GM21367 (cell line): ENCODE measurements around the gene PCGF3.

Experiments
- ATAC-seq: cut with Tn5 transposase; IDR thresholded peaks from one replicate; pipeline ENCODE4 v1.9.1; 2021; ENCODE audit not compliant: unreplicated experiment

PCGF3 gene

DNA sequence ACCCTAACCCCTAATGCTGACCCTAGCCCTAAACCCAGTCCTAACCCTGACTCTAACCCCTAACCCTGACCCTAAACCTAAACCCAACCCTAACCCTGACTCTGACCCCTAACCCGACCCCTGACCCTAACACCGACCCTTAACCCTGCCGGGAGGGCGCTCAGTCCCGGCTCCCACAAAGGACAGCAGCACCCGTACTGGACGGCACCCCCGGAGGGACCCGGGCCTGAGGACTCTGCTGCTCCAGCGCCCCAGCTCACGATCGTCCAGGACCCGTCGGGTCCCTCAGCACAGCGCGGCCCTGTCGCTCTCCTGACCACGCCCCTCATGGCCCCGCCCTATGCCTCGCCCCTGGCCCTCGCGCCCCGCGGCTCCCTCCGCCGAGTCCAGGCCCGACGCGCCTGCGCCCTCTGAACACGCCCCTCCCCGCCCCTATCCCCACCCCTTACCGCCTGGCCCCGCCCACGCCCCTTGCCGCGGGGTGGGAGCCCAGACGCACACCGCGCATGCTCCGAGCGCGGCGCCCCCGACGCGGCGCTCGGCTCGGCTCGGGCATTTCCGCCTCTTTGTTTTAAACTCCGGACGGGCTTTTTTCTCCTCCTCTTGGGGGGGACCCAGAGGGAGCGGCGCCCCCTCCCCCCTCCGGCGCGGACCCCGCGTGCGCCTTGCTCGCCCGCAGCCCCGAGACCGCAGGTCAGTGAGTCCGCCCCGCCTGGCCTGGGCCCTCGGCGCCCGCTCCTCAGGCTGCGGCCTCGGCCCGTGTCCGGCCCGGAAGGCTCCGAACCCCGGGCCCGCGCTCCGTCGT is at the start of gene PCGF3:
Gene PCGF3 (plus strand): TSS at position 555 of the 805 bp plus-strand sequence. CDS start 27,849 bp downstream, outside the sequence.
- ATAC-seq = peak; percentile 82

- no peak for ATAC-seq
These were observed 48.9 kb upstream of the PCGF3 start for GRCh38 chr4:656436-657337.

DNA sequence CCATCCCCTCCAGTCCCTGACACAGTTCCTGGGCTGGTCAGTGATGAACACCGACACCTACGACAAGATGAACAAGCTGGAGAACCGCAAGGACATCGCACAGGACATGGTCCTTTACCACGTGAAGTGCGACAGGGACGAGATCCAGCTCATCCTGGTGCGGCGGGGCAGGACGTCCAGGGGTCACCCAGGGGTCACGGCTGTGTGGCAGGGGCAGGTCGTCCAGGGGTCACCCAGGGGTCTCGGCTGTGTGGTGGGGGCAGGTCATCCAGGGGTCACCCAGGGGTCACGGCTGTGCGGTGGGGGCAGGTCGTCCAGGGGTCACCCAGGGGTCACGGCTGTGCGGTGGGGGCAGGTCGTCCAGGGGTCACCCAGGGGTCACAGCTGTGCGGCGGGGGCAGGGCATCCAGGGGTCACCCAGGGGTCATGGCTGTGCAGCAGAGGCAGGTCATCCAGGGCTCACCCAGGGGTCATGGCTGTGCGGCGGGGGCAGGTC is 48.2 kb upstream of the PCGF3 start:
- ATAC-seq = no peak

GRCh38 chr4:657834-658667 is 47.6 kb upstream of the PCGF3 start:
- no peak for ATAC-seq

DNA sequence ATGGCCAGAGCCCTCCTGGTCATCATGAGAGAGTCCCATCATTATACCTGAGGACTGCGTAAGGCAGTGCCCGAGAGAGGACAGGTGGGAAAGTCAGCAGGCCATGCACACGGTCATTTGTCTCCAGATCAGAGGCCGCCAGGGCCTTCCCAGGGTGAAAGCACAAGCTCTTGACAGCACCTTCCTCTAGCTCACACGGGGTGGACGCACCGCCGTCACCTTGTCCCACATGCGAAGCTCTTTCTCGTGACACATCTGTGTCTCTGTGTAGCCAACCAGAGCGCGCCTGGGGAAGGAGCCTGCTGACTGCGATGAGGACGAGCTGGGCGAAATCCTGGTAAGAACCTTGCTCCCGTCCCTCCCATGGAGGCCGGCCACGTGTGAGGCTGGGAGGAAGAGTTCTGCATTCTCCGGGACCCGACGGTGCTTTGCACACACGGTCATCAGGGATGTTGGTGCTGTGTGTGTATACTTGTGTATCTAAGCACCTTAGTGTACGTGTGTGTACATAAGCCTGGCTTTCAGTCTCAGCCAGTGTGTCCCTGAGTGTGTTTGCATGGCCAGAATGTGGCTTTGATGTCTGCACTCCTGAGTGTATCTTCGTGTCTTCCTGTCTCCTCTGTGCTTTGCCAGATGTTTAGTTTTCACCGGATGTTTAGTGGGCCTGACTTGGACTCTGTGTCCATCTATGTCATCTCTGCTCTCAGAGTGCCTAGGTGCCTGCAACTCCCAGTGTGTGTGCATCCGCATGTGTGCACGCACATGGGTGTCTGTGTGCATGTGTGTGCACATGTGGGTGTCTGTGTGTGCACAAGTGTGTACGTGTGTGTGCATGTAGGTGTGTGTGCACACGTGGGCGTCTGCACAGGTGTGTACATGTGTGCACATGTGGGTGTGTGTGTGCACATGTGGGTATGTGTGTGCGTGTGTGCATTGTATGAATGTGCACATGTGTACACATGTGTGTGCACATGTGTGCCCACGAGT is 46.7 kb upstream of the PCGF3 start:
- no peak for ATAC-seq

DNA sequence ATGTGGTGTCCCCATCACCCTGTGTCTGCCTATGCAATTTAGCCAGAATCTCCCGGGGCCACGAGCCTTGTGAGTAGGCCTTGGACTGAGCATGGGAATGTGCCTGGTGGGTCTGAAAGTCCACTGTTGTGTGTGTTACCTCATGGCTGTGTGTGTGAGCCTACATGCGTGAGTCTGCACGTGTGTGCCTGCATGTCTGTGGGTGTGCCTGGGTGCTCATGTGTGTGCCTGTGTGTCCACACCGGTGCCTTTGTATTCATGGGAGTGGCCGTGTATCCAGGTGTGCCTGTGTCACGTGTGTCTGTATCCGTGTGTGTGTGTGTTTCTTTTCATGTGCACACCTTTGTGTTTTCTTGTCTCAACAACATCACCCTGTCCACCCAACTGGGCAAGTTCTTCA is 45.8 kb upstream of the PCGF3 start:
- ATAC-seq = no peak

DNA sequence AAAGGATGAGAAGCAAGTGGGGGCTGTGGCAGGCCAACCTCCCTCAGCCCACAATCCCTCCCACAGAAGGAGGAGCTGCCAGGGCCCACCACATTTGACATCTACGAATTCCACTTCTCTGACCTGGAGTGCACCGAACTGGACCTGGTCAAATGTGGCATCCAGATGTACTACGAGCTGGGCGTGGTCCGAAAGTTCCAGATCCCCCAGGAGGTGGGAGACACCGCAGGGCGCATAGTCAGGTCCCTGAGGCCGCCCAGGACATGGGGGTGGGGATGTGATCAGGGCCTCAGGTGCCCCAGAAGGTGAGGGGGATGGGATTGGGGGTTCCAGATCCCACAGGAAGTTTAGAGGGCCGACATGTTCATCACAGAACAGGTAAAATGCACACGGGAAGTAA is 45.2 kb upstream of the PCGF3 start:
- no peak for ATAC-seq

DNA sequence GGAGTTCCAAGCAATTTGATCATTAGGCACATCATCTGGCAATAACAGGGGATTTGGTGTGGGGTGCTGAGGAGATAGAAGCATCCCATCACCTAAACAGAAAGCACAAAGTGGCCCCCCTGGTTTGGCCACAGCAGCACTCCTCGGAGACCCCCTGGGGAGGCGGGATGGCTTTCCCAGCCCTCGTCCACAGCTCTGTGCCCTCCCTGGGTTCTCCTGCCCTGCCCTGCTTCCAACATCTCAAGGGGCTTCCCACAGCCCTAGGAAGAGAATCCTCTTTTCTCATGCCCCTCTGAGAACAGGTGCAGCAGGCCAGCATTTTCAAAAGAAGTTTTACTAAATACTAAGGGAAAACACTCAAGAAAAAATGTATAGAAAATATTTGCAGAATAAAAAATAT is 44.4 kb upstream of the PCGF3 start:
- ATAC-seq = no peak

DNA sequence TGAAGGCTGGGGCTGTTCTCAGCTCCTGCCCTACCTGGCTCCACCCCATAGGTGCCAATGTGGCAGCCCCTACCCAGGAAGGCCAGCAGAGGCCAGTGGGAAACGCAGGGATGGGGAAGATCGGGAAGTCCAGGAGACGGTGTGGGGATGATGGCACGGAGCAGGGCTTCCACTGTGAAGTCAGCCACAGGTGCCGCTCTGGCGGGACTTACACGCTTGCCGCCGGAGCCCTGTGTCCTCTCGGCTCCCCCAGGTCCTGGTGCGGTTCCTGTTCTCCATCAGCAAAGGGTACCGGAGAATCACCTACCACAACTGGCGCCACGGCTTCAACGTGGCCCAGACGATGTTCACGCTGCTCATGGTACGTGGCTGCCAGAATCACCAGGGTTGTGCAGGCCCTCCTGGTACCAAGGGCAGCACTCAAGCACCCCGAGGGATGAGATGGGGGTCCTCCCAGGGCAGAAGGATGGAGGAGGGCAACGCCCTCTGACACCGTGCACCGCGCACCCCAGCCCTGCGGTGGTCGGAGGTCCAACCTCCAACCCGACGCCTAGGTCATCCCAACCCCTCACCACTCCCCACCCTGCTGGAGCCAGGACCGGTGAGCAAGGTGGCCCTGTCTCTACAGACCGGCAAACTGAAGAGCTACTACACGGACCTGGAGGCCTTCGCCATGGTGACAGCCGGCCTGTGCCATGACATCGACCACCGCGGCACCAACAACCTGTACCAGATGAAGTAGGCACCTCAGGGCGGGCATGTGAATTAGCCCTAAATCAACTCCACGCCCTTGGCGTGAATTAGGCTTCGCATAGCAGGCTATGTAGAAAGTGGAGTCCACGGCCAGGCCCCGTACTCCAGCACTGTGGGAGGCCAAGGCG is 43.5 kb upstream of the PCGF3 start:
- ATAC-seq = no peak

DNA sequence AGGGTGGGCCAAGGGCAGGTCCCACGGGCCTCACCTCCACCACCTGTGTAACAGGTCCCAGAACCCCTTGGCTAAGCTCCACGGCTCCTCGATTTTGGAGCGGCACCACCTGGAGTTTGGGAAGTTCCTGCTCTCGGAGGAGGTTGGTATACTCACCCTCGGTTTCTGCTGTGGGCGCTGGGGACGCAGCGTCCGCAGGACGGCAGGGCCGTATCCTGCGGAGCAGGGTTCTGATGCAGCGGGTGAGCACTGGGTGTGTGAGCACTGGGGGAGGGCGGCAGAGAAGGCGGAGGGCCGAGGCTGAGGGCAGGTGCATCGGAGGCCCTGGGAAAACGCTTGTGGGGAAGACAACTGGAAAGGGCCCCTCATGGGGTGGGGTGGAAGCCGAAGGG is 42.6 kb upstream of the PCGF3 start:
- no peak for ATAC-seq

GRCh38 chr4:663438-664428 is 41.9 kb upstream of the PCGF3 start:
- peak; percentile 52 for ATAC-seq

- ATAC-seq = no peak
These were observed 40.9 kb upstream of the PCGF3 start for GRCh38 chr4:664713-665231.

DNA sequence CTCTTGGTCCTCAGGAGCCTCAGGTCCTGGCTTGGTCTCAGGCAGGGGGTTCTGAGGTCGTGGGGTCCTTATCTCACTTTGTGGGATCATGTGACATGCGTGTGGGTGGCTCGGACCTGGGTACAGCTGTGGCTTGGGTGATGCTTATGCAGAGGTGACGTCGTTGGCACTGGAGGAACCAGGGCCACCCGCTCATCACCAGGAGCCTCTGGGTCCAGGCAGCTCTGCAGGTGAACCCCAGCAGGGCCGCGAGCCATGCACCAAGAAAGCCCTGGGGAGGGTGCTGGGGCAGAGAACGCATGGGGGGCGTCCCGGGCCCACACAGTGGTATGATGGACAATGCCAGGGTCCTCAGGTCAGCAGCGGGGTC is 40.3 kb upstream of the PCGF3 start:
- no peak for ATAC-seq

DNA sequence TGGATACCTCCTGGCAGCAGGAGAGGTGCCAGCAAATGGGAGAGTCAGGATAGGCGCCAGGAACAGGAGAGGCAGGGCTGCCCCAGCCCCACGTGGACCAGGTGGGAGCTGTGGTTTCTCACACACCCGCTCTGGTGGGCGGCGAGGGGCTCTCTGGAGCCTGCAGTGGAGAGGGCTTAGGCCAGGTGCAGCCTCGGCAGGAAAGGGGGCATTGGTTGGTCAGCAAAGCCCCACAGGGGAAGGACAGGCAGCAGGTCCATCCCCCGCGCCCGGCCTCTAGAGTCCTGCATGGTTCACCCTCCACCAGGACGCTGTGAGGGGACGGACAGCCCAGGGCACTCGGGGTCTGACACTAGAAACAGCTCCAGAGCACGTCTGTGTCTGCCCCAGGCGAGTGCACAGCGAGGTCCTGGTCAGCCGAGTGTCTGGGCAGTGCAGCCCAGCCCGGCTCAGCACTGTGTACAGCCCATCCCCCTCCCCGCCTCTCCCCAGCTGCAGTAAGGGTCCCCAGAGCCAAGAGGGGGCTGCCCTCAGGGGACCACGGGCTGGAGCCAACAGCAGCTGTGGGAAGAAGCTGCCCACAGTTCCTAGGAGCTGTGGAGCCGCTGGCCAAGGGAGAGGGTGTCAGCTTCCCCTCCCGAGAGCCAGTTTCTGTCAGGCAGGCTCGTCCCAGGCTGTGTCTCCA is 39.7 kb upstream of the PCGF3 start:
- ATAC-seq = no peak

DNA sequence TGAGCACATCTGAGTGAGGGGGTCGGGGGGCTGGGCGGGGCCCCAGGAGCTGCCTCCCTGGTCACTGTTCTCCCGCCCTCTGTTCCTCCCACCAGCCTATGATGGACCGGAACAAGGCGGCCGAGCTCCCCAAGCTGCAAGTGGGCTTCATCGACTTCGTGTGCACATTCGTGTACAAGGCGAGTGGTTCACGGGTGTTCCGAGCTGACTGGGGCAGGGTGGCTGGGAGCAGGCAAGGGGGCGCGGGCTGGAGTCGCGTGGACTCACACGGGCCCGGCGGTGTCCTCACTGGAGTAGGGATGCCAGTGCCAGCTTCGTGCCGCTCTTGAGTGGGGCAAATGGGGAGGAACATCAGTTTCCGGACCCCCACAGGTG is 39.2 kb upstream of the PCGF3 start:
- ATAC-seq = no peak

DNA sequence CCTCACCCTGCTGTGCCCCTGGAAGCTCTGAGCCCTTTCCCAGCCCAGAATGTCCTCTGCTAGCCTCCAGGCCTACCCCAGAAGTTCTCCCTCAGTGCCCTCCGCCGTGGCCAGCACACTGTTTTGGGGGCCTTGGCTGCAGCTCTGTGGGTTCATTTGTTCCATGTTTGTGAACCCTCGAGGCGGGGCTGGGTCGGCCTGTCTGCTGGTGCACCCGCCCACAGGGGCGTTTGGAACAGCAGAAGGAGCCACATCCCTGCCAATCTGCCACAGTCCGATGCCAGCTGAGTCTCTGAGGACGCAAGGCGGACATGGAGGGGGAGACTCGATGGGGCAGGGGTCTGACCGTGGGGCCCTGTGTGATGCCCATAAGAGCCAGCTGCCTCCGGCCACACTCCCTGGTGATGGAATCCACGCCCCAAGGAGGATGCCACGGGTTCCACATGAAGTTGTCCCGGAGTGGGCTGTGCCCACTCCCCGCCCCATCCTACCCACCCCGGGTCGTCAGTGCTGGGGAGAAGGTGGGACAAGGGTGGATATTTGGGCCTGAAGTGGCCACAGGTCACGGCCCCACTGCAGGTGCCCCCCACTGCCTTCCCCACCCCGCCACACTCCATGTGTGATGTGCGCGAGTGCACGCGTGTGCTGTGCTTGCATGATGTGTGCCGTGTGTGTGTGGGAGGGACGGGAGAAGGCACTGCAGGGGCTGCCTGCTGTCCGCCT is 38.6 kb upstream of the PCGF3 start:
- ATAC-seq = no peak
